H1 (cell line): ENCODE results near the gene FTL.

Source experiments
- GABPA ChIP-seq: IDR thresholded peaks from 2 replicates; pipeline ENCODE4 v1.6.1; 2011; ENCODE audit warnings: mild to moderate bottlenecking, low read length, moderate library complexity, borderline replicate concordance; ENCODE audit not compliant: insufficient read depth
- POLR2A ChIP-seq, 2 experiments: IDR thresholded peaks; 1 replicate in 1 of 2; 2 replicates in 1 of 2; pipeline ENCODE4 v1.6.1; 2011; ENCODE audit warnings: low read depth in 2 of 2, low read length in 2 of 2, mild to moderate bottlenecking in 2 of 2; ENCODE audit errors: control extremely low read depth in 1 of 2
- TBP ChIP-seq: IDR thresholded peaks from 2 replicates; pipeline ENCODE4 v1.6.1; 2011; ENCODE audit warnings: low read depth, low read length, improper control_type of control experiment
- TEAD4 ChIP-seq: IDR thresholded peaks from 2 replicates; pipeline ENCODE4 v1.6.1; 2012; ENCODE audit warnings: low read depth, low read length, inconsistent platforms, mixed read lengths
- YY1 ChIP-seq: IDR thresholded peaks from 2 replicates; pipeline ENCODE4 v1.6.1; 2011; ENCODE audit warnings: low read depth, mild to moderate bottlenecking, low read length
- TF ChIP-seq, protein P1 (sequence below), 3 experiments: IDR thresholded peaks; 1 replicate in 2 of 3; 2 replicates in 1 of 3; pipeline versions ENCODE4 v1.5.1 to v1.6.1; 2011; ENCODE audit warnings: low read length in 3 of 3, mild to moderate bottlenecking in 3 of 3, inconsistent platforms in 2 of 3, low read depth in 1 of 3, moderate library complexity in 1 of 3; ENCODE audit not compliant: insufficient read depth in 1 of 3; ENCODE audit errors: control extremely low read depth in 1 of 3

DNA sequence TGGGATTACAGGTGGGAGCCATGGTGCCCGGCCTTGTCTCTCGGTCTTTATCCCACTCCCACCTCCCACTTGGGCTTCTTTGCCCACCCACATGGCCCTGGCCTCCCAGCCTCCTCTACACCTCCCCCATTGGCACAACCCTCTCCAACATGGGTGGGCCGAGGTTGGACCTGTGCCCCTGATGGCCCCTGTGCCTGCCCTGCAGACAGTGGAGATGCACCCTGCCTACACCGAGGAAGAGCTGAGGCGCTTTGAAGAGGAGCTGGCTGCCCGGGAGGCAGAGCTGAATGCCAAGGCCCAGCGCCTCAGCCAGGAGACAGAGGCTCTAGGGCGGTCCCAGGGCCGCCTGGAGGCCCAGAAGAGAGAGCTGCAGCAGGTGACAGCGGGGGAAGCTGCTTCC, 44.2 kb upstream of the FTL start:
- no peak for TF ChIP-seq TBP
- no peak for TF ChIP-seq TEAD4
- TF ChIP-seq YY1: no peak
- no peak for TF ChIP-seq POLR2A (IDR thresholded peaks at IDR 0.05; ENCODE audit: control extremely low read depth in 1 of 2, low read depth in 2 of 2, low read length in 2 of 2)
- TF ChIP-seq, protein P1, sequence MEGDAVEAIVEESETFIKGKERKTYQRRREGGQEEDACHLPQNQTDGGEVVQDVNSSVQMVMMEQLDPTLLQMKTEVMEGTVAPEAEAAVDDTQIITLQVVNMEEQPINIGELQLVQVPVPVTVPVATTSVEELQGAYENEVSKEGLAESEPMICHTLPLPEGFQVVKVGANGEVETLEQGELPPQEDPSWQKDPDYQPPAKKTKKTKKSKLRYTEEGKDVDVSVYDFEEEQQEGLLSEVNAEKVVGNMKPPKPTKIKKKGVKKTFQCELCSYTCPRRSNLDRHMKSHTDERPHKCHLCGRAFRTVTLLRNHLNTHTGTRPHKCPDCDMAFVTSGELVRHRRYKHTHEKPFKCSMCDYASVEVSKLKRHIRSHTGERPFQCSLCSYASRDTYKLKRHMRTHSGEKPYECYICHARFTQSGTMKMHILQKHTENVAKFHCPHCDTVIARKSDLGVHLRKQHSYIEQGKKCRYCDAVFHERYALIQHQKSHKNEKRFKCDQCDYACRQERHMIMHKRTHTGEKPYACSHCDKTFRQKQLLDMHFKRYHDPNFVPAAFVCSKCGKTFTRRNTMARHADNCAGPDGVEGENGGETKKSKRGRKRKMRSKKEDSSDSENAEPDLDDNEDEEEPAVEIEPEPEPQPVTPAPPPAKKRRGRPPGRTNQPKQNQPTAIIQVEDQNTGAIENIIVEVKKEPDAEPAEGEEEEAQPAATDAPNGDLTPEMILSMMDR (IDR thresholded peaks at IDR 0.05; ENCODE audit: control extremely low read depth in 1 of 3, insufficient read depth in 1 of 3, low read depth in 1 of 3, low read length in 3 of 3): no peak
- no peak for TF ChIP-seq GABPA
